ENCODE results near the gene CELSR3. TPM values are rescaled to one million over a fixed set of nuclear protein-coding genes. Genes with fewer than 3 reads are reported as not detected.
A peak's percentile ranks its signal among the peaks of the same experiment; 100 is the strongest.

CELSR3 gene
- total RNA-seq, 1 experiment from 2014 or later, result 17.6 TPM

GRCh38 chr3:48672522-48672921 is 9.8 kb upstream of the CELSR3 start:
- CTCF ChIA-PET, result interaction anchor here (0.6 to 1.1 kb wide), 2 partner anchors 67 to 559 kb away, joined by 3 to 5 read pairs; no protein-coding TSS in a partner anchor
- no peaks in the 10 kb centered on the region for H3K9me3 Mint-ChIP-seq (ENCODE audit: unreplicated experiment)
- intact Hi-C loops (cut with micrococcal nuclease), result no loop called here
- H3K4me1 Mint-ChIP-seq (ENCODE audit: insufficient read depth, unreplicated experiment), result no peaks in the 10 kb centered on the region
- no peak overlapping the region for H3K27ac Mint-ChIP-seq (ENCODE audit: low read depth, unreplicated experiment)
- no TSS peak for BruUV-seq (replicated peaks)
- POLR2A ChIA-PET, result interaction anchor here (1.1 kb wide), 1 partner anchor 37 kb away, joined by 5 read pairs; no protein-coding TSS in a partner anchor
- DNase-seq (ENCODE audit: unreplicated experiment), result no peak
- H3K4me3 Mint-ChIP-seq (ENCODE audit: unreplicated experiment), result no peak overlapping the region
- no peaks in the 10 kb centered on the region for H3K27me3 Mint-ChIP-seq (ENCODE audit: insufficient read depth, unreplicated experiment)
- TF ChIP-seq, protein P1, sequence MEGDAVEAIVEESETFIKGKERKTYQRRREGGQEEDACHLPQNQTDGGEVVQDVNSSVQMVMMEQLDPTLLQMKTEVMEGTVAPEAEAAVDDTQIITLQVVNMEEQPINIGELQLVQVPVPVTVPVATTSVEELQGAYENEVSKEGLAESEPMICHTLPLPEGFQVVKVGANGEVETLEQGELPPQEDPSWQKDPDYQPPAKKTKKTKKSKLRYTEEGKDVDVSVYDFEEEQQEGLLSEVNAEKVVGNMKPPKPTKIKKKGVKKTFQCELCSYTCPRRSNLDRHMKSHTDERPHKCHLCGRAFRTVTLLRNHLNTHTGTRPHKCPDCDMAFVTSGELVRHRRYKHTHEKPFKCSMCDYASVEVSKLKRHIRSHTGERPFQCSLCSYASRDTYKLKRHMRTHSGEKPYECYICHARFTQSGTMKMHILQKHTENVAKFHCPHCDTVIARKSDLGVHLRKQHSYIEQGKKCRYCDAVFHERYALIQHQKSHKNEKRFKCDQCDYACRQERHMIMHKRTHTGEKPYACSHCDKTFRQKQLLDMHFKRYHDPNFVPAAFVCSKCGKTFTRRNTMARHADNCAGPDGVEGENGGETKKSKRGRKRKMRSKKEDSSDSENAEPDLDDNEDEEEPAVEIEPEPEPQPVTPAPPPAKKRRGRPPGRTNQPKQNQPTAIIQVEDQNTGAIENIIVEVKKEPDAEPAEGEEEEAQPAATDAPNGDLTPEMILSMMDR (IDR thresholded peaks at IDR 0.05; ENCODE audit: unreplicated experiment), result no peak
- H3K36me3 Mint-ChIP-seq (ENCODE audit: insufficient read depth, unreplicated experiment), result peaks cover 28% of the 10 kb centered on the region

- Mint-ChIP-seq H3K36me3 (ENCODE audit: insufficient read depth, unreplicated experiment) (peaks cover 48% of the 10 kb centered on the region), H3K27me3 (ENCODE audit: insufficient read depth, unreplicated experiment) (no peaks in the 10 kb centered on the region), H3K4me3 (ENCODE audit: unreplicated experiment) (no peak overlapping the region), H3K27ac (ENCODE audit: low read depth, unreplicated experiment) (no peak overlapping the region), H3K9me3 (ENCODE audit: unreplicated experiment) (no peaks in the 10 kb centered on the region), H3K4me1 (ENCODE audit: insufficient read depth, unreplicated experiment) (peaks cover 6% of the 10 kb centered on the region)
- CTCF ChIA-PET, result interaction anchor here (0.5 to 3.5 kb wide), 8 partner anchors 19 to 119 kb away, joined by 3 to 16 read pairs (median 4); partner anchors contain the start of gene SLC26A6
- TF ChIP-seq, protein P1 (IDR thresholded peaks at IDR 0.05; ENCODE audit: unreplicated experiment), result no peak
- no peak for DNase-seq (ENCODE audit: unreplicated experiment)
- intact Hi-C loops (cut with micrococcal nuclease), result loop anchor here (1.0 to 5.0 kb wide), 3 partner anchors 20 to 198 kb away; partner anchors contain the start of genes NCKIPSD and UQCRC1
- POLR2A ChIA-PET, result interaction anchor here (0.5 to 5.0 kb wide), 9 partner anchors 10 to 288 kb away, joined by 3 to 50 read pairs (median 7); partner anchors contain the start of genes IP6K2 and NCKIPSD
- BruUV-seq (replicated peaks), result no TSS peak
These were observed 2.2 kb upstream of the CELSR3 start for GRCh38 chr3:48664929-48665328.

- BruUV-seq (replicated peaks), result no TSS peak
- intact Hi-C loops (cut with micrococcal nuclease), result loop anchor here (1.0 to 5.0 kb wide), 3 partner anchors 21 to 197 kb away; partner anchors contain the start of genes NCKIPSD and UQCRC1
- ChIA-PET CTCF (interaction anchor here (0.6 to 3.5 kb wide), 13 partner anchors 20 to 1294 kb away, joined by 3 to 16 read pairs (median 4); partner anchors contain the start of gene SLC26A6), POLR2A (interaction anchor here (0.6 to 5.1 kb wide), 27 partner anchors 10 to 429 kb away, joined by 3 to 88 read pairs (median 8); partner anchors contain the start of genes ARIH2, CCDC51, IP6K2 and NCKIPSD)
- H3K36me3 Mint-ChIP-seq (ENCODE audit: insufficient read depth, unreplicated experiment), result peaks cover 52% of the 10 kb centered on the region
- peak overlapping the region; percentile 96 for H3K4me3 Mint-ChIP-seq (ENCODE audit: unreplicated experiment)
- peaks cover 6% of the 10 kb centered on the region for H3K4me1 Mint-ChIP-seq (ENCODE audit: insufficient read depth, unreplicated experiment)
- no peaks in the 10 kb centered on the region for H3K9me3 Mint-ChIP-seq (ENCODE audit: unreplicated experiment)
- TF ChIP-seq, protein P1 (IDR thresholded peaks at IDR 0.05; ENCODE audit: unreplicated experiment), result no peak
- no peak for DNase-seq (ENCODE audit: unreplicated experiment)
- peak overlapping the region; percentile 99 for H3K27ac Mint-ChIP-seq (ENCODE audit: low read depth, unreplicated experiment)
- no peaks in the 10 kb centered on the region for H3K27me3 Mint-ChIP-seq (ENCODE audit: insufficient read depth, unreplicated experiment)
These were observed 1.6 kb upstream of the CELSR3 start for GRCh38 chr3:48664313-48664644.

DNA sequence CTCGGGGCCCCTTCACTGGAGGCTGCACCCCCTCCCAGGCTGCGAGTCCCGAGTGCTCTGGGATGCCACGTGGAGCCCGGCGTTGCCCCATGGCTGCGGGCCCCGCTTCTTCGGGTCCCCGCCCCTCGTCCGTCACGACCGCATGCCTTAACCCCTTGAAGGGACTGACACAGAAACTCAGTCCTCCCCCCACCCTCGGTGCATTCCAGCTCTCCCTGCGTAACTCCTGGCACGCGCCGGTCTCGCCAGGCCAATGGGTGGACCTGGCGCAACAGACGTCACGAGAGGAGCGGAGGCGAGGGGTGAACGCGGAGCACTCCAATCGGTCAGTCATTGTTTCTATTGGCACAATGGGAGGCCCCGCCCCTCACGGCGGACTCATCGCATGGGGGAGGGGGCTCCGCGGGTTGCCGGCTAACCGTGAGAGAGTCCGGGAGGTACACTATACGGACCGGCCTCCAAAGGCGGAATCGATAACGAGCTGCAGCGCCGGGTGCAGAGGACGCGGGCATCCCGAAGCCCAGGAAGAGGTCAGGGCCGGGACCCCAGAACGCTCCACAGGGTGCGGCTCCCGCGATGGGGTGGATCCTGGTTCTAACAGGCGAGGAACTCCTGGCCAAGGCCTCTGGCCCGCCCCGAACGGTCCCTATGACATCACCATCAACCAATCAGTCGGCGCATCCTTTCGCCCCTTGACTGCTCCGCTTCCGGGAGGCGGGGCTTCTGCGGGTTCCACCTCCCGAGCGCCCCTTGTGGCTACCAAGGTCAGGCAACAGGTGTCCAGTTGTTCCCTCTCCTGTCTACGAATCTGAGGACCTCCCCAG is 1.0 kb upstream of the CELSR3 start:
- peaks cover 6% of the 10 kb centered on the region for H3K4me1 Mint-ChIP-seq (ENCODE audit: insufficient read depth, unreplicated experiment)
- ChIA-PET CTCF (interaction anchor here (0.6 to 3.5 kb wide), 16 partner anchors 9 to 1293 kb away, joined by 3 to 16 read pairs (median 4); partner anchors contain the start of gene SLC26A6), POLR2A (interaction anchor here (0.6 to 5.1 kb wide), 40 partner anchors 8 to 429 kb away, joined by 3 to 88 read pairs (median 4); partner anchors contain the start of genes ARIH2, ATRIP, CCDC51 and IP6K2)
- BruUV-seq (replicated peaks), result no TSS peak
- peak; percentile 99 for DNase-seq (ENCODE audit: unreplicated experiment)
- peak overlapping the region; percentile 99 for H3K27ac Mint-ChIP-seq (ENCODE audit: low read depth, unreplicated experiment)
- H3K4me3 Mint-ChIP-seq (ENCODE audit: unreplicated experiment), result peak overlapping the region; percentile 96
- H3K36me3 Mint-ChIP-seq (ENCODE audit: insufficient read depth, unreplicated experiment), result peaks cover 58% of the 10 kb centered on the region
- intact Hi-C loops (cut with micrococcal nuclease), result loop anchor here (1.0 to 5.0 kb wide), 5 partner anchors 22 to 196 kb away; partner anchors contain the start of genes NCKIPSD, SLC26A6 and UQCRC1
- no peaks in the 10 kb centered on the region for H3K9me3 Mint-ChIP-seq (ENCODE audit: unreplicated experiment)
- H3K27me3 Mint-ChIP-seq (ENCODE audit: insufficient read depth, unreplicated experiment), result no peaks in the 10 kb centered on the region
- TF ChIP-seq, protein P1 (IDR thresholded peaks at IDR 0.05; ENCODE audit: unreplicated experiment), result peak; percentile 80

All from MCF 10A (cell line).